Kidney glomerular epithelial cell (primary cell): ENCODE results near the gene PTPRG.
A peak's percentile ranks its signal among the peaks of the same experiment; 100 is the strongest.
"Not testable (repeated sequence)": the region's sequence is repeated elsewhere in the genome, so short reads cannot be mapped to it uniquely, and the experiment has no call there.

Experiments used
- DNase-seq: peaks from one replicate; lab custom pipeline; 2025; lab: John Stamatoyannopoulos, UW

Gene PTPRG

GRCh38 chr3:61724801-61725200 is 163.4 kb downstream of the PTPRG start:
- DNase-seq, result no peak

GRCh38 chr3:61725851-61726333 is 164.5 kb downstream of the PTPRG start:
- DNase-seq, result peak; percentile 86

- DNase-seq, result no peak
Observed at GRCh38 chr3:61727435-61727834, 166.1 kb downstream of the PTPRG start.

- no peak for DNase-seq
Observed at GRCh38 chr3:61729038-61729634, 167.8 kb downstream of the PTPRG start.

- no peak for DNase-seq
Observed at GRCh38 chr3:61730056-61730455, 168.7 kb downstream of the PTPRG start.

GRCh38 chr3:61730577-61731231 is 169.3 kb downstream of the PTPRG start:
- DNase-seq, result no peak

GRCh38 chr3:61733000-61733399 is 171.6 kb downstream of the PTPRG start:
- DNase-seq, result no peak

GRCh38 chr3:61733876-61734275 is 172.5 kb downstream of the PTPRG start:
- no peak for DNase-seq

- no peak for DNase-seq
Observed at GRCh38 chr3:61734749-61735686, 173.6 kb downstream of the PTPRG start.

- DNase-seq, result no peak
Observed at GRCh38 chr3:61736506-61736905, 175.1 kb downstream of the PTPRG start.

- DNase-seq, result no peak
Observed at GRCh38 chr3:61739640-61740039, 178.3 kb downstream of the PTPRG start.

- no peak for DNase-seq
Observed at GRCh38 chr3:61740494-61740893, 179.1 kb downstream of the PTPRG start.

GRCh38 chr3:61741551-61741950 is 180.2 kb downstream of the PTPRG start:
- no peak for DNase-seq

GRCh38 chr3:61742006-61742405 is 180.6 kb downstream of the PTPRG start:
- no peak for DNase-seq

GRCh38 chr3:61743067-61743466 is 181.7 kb downstream of the PTPRG start:
- DNase-seq, result no peak

GRCh38 chr3:61743686-61744242 is 182.4 kb downstream of the PTPRG start:
- no peak for DNase-seq

- no peak for DNase-seq
Observed at GRCh38 chr3:61748288-61748687, 186.9 kb downstream of the PTPRG start.

GRCh38 chr3:61750766-61751165 is 189.4 kb downstream of the PTPRG start:
- DNase-seq, result no peak

GRCh38 chr3:61758839-61759238 is 197.5 kb downstream of the PTPRG start:
- no peak for DNase-seq

- not testable (repeated sequence) for DNase-seq
Observed at GRCh38 chr3:61760783-61761182, 199.4 kb downstream of the PTPRG start.

- no peak for DNase-seq
Observed at GRCh38 chr3:61761694-61762430, 200.5 kb downstream of the PTPRG start.
